Stimulated activated CD8-positive, alpha-beta memory T cell treated with anti-CD3 and anti-CD28 coated beads, Interleukin-15, amount 100 ng/mL, for 24 hours (primary cell): Measurements from ENCODE around the gene NDN.
A peak's percentile ranks its signal among the peaks of the same experiment; 100 is the strongest.
"Not testable (repeated sequence)": the region's sequence is repeated elsewhere in the genome, so short reads cannot be mapped to it uniquely, and the experiment has no call there.

ENCODE experiments used
- DNase-seq: peaks from one replicate; pipeline ENCODE4 v3.0.0-alpha.2; 2020; ENCODE audit warnings: low read depth

The NDN gene, protein sequence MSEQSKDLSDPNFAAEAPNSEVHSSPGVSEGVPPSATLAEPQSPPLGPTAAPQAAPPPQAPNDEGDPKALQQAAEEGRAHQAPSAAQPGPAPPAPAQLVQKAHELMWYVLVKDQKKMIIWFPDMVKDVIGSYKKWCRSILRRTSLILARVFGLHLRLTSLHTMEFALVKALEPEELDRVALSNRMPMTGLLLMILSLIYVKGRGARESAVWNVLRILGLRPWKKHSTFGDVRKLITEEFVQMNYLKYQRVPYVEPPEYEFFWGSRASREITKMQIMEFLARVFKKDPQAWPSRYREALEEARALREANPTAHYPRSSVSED

DNA sequence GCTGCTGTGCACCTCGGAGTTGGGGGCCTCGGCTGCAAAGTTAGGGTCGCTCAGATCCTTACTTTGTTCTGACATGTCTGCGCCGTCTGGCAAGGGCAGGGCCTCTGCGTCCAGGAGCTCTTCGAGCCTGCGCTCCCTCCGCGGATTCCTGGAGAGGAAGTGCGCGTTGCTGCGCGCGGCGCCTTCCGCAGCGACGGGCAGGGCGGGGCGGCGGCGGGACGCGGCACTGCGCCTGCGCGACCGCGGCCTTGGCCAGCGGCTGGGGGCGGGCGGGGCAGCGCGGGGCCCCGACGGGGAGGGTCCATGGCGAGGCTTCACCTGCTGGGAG, at the start of gene NDN:
NDN (minus strand) TSS at position 163 of the 328 bp plus-strand sequence; CDS start at position 75, 88 bp downstream.
- no peak for DNase-seq

DNA sequence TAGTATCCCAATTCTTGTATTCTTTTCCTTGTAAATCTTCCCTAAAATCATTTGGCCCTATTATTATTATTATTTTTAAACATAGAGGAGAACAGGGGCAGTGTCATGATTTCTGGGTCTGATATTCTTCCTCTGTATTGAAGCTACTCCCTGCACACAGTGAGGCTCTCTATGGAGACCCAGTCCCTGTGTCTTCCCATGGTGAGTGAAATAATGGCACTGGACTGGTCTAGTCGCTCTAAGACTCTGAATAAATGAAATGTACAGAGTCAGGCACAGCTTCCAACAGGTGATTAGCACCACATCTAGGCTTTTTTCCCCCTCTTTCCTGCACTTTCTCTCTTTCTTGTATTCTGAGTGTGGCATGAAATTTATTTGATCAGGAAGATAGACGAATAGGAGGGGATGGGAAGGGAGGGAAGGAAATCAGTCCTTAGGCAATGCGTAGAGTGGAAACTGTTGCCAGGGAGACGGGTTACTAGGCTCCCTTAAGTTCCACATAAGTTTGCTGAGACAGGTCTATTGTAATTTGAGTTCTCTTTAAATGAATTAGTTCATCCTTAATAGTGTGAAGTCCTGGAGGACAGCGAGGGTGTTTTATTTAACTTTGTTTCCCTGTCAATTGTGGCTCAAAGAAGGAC, 49.0 kb upstream of the NDN start:
- DNase-seq, result no peak

DNA sequence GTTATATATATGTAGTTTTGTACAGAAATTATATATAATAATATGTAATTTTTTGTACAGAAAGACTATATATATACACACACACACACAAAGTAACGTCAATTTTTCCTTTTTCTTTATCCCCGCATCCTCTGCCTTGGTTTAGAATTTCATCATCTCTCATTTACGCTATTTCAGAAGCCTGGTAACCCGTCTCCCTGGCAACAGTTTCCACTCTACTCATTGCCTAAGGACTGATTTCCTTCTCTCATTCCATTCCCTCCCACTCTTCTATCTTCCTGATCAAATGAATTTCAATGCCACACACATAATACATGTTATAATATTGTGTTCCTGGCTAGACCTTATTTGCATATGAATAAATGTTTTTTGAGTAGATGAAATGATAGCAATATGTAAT, 47.8 kb upstream of the NDN start:
- DNase-seq, result no peak

DNA sequence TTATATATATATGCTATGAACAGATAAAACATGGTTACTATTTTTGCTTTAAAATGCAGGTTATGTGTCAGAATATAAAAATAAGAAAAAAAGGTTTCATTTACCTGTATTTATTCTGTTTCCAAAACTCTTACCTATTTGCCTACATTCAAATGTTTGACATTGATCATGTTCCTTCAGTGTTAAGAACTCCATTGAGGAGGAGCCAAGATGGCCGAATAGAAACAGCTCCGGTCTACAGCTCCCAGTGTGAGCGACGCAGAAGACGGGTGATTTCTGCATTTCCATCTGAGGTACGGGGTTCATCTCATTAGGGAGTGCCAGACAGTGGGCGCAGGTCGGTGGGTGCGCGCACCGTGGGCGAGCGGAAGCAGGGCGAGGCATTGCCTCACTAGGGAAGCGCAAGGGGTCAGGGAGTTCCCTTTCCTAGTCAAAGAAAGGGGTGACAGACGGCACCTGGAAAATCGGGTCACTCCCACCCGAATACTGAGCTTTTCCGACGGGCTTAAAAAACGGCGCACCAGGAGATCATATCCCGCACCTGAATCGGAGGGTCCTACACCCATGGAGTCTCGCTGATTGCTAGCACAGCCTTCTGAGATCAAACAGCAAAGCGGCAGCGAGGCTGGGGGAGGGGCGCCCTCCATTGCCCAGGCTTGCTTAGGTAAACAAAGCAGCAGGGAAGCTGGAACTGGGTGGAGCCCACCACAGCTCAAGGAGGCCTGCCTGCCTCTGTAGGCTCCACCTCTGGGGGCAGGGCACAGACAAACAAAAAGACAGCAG, 27.0 kb upstream of the NDN start:
- not testable (repeated sequence) for DNase-seq

DNA sequence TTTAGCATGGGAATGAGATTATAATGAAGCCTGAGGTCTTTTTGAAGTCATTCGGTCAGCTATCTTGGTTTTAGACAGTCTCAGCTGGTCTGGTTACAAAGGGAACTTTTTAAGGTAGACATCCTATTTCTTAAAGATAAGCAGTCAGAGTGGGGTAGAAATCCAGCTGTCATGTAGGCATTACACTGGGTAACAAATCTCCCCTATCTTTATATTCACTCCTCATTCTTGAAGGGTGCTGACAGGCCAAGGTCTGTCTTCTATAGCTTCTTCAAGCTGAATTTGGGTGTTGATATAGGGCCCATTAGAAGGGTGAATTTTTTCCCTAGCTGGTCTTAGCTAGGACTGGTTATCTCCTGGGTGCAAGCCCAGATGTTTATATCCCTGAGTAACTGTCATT, 21.2 kb upstream of the NDN start:
- DNase-seq, result no peak

DNA sequence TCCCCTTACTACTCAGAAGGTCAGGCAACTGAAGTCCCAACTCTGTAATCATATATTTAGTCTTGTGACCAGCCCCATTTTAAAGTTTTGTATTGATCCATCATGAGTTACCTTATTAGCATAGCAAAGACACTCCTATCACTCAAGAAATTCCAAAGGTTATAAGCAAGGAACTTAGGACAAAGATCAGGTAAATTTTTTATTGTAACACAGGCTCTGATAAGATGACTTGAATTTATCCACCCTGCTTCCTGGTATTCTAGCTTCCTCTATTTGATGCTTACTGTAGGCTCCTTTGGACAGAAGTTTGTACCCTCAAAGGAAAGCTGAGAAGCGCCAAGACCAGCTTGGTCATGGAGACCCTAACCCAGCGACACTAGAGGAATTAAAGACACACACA, 8.2 kb upstream of the NDN start:
- DNase-seq, result no peak

DNA sequence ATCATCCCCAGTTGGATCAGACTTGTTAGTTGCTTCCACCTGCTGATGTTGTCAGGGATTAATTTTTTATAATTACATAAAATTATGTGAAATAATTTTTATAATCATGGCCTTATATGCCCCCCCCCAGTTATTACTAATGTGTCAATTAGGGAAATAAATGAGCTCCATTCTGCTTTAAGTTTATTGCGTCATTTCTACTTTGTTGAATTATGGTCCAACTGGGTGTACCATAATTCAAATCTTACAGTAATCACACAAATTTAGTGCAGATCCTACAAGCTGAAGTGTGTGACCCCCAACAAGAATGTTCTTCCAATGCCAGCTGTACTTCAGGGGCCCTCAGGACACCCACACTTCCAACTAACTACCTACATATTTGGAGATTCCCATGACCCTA, 7.5 kb upstream of the NDN start:
- no peak for DNase-seq

DNA sequence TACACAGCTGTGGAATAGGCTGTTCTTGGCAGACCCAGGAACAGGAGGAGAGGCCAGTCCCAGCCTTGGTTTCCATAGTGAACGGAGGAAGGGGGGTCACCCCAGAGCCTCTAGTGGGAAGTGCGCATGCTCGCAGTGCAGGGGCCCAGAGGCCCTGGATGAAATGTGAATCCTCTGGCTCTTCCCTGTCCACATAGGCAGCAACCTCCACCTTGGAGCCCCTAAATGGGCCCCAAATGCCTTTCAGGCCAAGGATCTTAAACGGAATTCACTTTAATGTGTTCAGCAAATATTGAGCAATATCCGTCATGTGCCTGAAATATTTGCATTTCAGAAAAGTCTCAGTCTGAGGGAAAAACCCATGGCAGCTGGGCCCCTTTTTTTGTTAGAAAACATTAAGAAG, 3.3 kb upstream of the NDN start:
- DNase-seq, result no peak

DNA sequence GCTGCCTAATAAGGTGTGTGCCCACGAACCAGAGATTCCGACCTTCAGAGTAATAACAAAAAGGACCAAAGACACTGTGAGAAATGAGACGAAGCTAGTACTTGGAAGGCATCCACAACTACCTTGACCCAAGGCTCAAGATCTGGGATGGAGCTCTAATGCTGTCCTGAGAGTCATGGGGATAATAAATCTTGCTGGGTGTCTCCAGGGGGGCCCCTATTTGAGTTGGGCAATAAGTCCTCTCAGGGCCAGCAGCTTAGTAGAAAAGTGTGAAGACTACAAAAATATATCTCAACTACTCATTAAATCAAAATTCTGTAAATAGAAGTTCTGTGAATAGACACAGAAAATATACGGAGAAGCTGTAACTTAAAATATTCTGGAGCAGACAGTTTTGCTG, 2.9 kb upstream of the NDN start:
- no peak for DNase-seq

DNA sequence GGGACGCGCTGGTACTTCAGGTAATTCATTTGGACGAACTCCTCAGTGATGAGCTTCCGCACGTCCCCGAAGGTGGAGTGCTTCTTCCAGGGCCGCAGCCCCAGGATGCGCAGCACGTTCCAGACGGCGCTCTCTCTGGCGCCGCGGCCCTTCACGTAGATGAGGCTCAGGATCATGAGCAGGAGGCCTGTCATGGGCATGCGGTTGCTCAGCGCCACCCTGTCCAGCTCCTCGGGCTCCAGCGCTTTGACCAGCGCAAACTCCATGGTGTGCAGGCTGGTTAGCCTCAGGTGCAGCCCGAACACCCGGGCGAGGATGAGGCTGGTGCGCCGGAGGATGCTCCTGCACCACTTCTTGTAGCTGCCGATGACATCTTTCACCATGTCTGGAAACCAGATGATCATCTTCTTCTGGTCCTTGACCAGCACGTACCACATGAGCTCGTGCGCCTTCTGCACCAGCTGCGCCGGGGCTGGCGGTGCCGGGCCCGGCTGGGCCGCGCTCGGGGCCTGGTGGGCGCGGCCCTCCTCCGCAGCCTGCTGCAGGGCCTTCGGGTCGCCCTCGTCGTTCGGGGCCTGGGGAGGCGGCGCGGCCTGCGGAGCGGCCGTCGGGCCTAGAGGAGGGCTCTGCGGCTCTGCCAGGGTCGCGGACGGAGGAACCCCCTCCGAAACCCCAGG, 501 bp downstream of the NDN start:
- no peak for DNase-seq

DNA sequence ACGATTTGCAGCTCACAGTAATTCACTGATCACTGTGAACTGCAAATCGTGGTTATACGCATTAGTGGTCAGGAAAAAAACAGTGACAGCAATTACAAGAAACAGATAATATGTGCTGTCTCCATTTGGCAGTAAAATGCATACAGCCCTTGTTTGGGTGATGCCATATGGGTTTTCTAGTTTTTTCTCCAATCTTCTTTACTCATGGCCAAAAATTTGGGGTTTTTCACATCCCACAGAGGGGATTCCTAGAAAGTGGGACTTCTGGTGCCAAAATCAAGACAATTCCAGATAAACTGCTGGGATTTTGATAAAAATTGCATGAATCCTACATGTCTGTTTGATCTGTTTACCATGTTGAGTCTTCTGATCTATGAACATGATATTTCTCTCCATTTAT, 15.6 kb downstream of the NDN start:
- no peak for DNase-seq

DNA sequence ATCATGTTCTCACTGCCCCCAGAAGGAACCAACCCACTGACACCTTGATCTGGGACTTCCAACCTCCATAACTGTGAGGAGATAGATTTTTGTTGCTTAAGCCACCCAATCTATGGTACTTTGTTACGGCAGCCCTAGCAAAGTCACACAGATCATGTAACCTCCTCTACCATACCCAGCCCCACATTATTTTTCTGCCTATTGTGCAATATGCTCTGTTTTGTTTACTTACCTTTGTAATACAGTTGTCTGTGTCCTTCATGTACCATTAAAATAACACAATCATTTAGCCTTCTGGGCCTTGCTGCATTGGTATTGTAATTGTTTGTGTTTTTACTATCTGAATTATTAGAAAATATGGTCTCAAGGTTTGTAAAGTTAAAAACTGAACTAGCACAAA, 16.1 kb downstream of the NDN start:
- DNase-seq, result no peak

DNA sequence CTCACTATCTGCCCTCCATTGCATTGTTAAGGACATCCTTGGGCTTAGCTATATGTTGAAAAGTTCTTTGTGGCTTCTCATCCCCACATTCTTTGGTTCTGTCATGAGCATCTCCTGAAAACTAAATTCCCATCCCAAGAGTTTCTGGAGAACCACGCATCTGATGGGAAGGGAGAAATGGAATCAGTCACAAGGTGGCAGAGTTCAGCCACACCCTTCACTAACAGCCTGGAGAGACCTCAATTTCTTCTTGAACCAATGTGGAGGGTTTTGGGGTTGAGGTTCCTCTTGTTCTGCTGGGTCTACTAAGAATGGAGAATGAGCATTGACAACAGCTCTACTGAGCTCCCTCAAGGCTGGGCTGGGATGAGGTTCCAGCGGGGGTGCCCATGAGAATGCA, 23.9 kb downstream of the NDN start:
- DNase-seq, result no peak

DNA sequence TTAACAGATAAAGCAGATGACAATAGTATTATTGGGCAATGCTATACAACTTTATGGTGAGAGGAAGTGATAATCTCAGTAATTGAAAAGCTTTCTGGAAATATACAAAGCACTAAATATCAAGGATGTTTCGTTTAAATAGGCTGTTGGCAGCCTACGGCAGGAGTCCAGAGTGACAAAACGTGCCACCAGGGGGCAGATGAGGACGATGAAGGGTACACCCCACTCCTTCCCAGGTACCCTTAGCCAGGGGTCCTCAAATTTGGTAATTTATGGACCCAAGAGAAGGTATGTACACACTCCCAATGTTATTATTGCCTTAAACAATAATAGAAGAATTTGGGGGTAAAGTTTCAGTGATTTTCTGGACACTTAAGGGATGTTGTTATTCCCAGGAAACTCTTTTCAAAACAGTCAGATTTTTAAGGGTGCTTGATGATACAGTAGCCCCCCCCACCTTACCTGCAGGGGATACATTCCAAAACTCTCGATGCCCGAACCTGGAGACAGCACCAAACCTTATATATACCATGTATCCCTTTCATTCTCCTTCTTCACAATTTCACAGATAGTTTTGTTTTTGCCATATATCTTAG, 38.1 kb downstream of the NDN start:
- DNase-seq, result peak; percentile 6

DNA sequence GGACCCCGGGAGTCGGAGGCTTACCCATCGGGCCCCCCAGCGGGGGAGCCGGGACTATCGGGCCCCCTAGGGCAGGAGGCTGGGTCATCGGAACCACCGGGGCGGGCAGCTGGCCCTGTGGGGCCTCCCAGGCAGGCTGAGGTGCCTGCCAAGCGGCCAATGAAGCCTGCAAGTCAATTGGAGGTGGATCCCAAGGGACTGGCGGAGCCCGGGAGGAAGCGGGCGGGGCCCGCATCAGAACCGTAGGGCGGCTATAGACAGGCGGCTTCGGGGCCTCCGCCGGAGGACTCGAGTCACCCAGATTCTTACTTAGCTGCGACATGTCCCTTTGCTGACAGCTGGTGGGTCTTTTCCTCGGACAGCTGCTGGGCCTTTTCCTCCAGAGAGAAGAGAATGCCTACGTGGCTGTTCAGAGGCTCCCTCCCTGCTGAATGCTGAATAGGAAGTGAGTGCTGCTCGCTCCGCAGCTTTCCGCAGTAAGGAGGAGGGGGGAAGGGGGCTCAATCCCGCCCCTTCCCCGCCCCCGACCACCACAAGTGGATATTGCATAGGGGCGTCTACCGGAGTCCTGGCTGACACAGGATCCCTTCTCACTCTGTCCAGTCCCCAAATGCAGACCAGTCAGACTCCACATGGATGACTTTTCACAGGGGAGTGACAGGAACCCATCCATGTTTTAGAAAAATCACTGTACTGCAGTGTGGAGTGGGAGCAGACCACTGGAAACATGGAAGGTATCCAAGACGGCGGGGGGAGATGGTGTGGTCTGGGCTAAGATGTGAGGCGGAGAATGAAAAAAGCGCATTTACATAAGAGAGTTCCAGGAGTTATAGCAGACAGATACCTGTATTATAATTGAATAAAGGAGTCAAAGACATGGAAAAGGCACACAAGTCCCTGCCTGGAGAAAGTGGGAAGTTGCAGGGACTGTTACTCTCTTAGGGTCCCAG, 39.4 kb downstream of the NDN start, which contains the start of gene MAGEL2:
MAGEL2 (minus strand) TSS at position 447 of the 950 bp plus-strand sequence; CDS start at position 322, 125 bp downstream.
- no peak for DNase-seq

DNA sequence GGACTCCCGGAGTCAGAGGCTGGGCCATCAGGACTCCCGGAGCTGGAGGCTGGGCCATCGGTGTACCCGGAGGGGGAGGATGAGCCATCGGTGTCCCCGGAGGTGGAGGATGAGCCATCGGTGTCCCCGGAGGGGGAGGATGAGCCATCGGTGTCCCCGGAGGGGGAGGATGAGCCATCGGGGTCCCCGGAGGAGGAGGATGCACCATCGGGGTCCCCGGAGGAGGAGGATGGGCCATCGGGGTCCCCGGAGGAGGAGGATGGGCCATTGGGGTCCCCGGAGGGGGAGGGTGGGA, 40.2 kb downstream of the NDN start:
- DNase-seq, result no peak

DNA sequence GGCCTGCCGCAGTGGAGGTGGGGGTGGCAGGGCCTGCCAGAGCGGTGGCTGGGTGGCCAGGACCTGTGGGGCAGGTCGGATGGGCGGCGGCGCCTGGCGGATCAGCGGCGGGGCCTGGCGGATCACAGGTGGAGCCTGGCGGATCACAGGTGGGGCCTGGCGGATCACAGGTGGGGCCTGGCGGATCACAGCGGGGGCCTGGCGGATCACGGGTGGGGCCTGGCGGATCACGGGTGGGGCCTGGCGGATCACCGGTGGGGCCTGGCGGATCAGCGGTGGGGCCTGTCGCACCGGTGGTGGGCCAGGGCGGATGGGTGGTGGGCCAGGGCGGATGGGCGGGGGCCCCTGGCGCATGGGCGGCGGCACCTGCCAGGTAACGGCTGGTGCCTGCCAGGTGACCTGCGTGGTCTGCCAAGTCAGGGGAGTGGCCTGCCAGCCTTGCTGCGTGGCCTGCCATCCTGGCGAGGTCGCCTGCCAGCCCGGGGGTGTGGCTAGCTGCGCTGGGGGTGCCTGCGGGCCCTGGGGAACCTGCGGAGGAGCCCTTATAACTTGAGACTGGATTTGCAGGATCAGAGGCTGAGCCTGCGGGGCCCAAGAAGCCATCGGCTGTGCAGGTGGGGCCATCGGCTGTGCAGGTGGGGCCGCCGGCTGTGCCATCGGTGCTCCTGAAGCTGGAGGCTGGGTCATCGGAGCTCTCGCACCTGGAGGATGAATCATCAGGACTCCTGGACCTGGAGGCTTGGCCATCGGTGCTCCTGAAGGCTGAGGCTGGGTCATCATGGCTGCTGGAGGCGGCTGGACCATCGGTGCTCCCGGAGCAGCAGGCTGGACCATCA, 40.7 kb downstream of the NDN start:
- DNase-seq, result no peak

DNA sequence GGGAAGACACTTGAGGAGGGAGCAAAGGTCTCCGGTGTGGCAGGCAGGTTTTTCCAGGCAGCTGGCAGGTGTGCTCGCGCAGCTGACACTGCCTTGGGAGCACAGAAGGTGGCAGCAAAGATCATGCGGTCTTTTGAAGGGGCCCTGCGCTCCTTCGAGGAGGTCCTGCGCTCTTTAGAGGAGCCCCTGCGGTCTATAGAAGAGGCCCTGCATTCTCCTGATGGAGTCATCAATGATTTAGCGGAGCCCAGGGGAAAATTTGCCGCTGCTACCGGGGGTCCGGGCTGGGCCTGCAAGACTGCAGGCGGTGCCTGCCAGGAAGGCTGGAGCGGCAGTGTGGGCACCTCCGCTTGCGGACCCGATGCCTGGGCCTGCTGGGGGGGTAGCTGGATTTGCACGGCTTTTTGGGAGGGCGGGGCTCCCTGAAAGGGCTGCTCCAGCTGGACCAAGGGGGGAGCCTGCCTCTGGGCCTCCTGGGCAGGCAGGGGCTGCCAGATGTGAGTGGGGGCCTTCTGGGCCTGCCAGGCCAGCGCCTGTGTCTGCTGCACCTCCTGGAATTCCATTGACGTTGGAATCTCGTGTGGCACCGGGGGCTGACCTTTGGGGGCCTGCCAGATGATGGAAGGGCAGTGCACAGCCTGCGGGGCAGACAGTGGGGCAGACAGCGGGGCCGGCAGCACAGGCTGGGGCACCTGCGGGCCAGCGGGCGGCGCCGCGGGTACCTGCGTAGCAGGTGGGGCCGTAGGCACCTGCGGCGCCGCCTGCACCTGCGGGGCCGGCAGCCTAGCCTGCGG, 41.5 kb downstream of the NDN start:
- DNase-seq, result no peak

DNA sequence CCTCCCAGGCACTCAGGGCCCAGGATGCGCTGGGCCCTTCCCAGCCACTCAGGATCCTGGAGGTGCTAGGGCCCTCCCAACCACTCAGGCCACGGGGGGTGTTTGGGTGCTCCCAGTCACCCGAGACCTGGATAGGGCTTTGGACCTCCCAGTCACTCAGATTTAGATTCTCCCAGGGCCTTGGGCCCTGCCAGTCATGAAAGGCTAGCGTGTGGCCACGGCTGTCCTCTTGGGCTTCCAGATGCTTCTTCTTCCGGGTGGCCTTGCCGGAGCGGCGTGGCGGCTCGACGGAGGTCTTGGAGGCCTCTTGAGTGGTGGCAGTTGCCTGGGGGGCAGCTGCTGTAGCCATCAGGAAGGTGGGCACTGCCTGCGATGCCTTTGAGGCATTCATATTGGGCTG, 42.3 kb downstream of the NDN start:
- DNase-seq, result no peak
